ENCODE results near the gene PRODH2. TPM values are rescaled to one million over a fixed set of nuclear protein-coding genes. Genes with fewer than 3 reads are reported as not detected.

The PRODH2 gene
- total and polyA plus RNA-seq, 4 donors, result 56.4 to 156 (median 114) TPM

DNA sequence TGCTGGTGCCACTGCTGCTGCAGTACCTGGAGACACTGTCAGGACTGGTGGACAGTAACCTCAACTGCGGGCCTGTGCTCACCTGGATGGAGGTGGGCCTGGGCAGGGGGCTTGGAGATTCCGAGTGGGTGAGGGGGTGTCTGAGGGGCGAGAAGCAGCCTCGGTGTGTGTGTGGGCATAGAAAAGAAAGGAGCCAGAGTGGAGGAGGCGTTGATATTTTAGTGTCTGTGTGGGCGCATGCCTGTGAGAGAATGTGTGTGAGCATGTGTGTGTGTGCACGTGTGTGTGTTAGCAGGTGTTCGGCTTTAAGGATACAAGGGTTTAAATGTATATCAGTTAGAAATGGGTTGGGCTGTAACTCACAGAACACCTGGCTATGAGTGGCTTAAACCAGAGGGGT lies 33.6 kb downstream of the PRODH2 start:
- WGBS, result 92% methylated on average over 8 of the region's 8 CpGs

More for the DNA sequence above, 33.6 kb downstream of the PRODH2 start:
- no peaks in the 10 kb centered on the region for H3K9me3 ChIP-seq (ENCODE audit: control insufficient read depth in 4 of 4, low read length in 3 of 4)
- TF ChIP-seq, protein P1, sequence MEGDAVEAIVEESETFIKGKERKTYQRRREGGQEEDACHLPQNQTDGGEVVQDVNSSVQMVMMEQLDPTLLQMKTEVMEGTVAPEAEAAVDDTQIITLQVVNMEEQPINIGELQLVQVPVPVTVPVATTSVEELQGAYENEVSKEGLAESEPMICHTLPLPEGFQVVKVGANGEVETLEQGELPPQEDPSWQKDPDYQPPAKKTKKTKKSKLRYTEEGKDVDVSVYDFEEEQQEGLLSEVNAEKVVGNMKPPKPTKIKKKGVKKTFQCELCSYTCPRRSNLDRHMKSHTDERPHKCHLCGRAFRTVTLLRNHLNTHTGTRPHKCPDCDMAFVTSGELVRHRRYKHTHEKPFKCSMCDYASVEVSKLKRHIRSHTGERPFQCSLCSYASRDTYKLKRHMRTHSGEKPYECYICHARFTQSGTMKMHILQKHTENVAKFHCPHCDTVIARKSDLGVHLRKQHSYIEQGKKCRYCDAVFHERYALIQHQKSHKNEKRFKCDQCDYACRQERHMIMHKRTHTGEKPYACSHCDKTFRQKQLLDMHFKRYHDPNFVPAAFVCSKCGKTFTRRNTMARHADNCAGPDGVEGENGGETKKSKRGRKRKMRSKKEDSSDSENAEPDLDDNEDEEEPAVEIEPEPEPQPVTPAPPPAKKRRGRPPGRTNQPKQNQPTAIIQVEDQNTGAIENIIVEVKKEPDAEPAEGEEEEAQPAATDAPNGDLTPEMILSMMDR (IDR thresholded peaks at IDR 0.05; ENCODE audit: low read depth, low read length, missing input control), result no peak
- TF ChIP-seq HNF4A (conservative IDR thresholded peaks at IDR 0.05) (no peak), GABPA (IDR thresholded peaks at IDR 0.05 in 1 of 2, conservative IDR thresholded peaks at IDR 0.05 in 1 of 2) (no peak), FOXA1 (IDR thresholded peaks at IDR 0.05) (no peak), NR2F2 (IDR thresholded peaks at IDR 0.05) (no peak), TAF1 (conservative IDR thresholded peaks at IDR 0.05) (no peak), EGR1 (IDR thresholded peaks at IDR 0.05; ENCODE audit: low read depth in 2 of 2) (no peak), YY1 (IDR thresholded peaks at IDR 0.05) (no peak), RXRA (IDR thresholded peaks at IDR 0.05) (no peak), RAD21 (IDR thresholded peaks at IDR 0.05) (no peak), SP1 (IDR thresholded peaks at IDR 0.05) (no peak), JUND (IDR thresholded peaks at IDR 0.05) (no peak), HNF4G (IDR thresholded peaks at IDR 0.05) (no peak), FOXA2 (IDR thresholded peaks at IDR 0.05) (no peak)
- TF ChIP-seq, protein P2, sequence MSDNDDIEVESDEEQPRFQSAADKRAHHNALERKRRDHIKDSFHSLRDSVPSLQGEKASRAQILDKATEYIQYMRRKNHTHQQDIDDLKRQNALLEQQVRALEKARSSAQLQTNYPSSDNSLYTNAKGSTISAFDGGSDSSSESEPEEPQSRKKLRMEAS (IDR thresholded peaks at IDR 0.05), result no peak
- TF ChIP-seq, protein P3, sequence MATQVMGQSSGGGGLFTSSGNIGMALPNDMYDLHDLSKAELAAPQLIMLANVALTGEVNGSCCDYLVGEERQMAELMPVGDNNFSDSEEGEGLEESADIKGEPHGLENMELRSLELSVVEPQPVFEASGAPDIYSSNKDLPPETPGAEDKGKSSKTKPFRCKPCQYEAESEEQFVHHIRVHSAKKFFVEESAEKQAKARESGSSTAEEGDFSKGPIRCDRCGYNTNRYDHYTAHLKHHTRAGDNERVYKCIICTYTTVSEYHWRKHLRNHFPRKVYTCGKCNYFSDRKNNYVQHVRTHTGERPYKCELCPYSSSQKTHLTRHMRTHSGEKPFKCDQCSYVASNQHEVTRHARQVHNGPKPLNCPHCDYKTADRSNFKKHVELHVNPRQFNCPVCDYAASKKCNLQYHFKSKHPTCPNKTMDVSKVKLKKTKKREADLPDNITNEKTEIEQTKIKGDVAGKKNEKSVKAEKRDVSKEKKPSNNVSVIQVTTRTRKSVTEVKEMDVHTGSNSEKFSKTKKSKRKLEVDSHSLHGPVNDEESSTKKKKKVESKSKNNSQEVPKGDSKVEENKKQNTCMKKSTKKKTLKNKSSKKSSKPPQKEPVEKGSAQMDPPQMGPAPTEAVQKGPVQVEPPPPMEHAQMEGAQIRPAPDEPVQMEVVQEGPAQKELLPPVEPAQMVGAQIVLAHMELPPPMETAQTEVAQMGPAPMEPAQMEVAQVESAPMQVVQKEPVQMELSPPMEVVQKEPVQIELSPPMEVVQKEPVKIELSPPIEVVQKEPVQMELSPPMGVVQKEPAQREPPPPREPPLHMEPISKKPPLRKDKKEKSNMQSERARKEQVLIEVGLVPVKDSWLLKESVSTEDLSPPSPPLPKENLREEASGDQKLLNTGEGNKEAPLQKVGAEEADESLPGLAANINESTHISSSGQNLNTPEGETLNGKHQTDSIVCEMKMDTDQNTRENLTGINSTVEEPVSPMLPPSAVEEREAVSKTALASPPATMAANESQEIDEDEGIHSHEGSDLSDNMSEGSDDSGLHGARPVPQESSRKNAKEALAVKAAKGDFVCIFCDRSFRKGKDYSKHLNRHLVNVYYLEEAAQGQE (IDR thresholded peaks at IDR 0.05), result no peak
- TF ChIP-seq, protein P4, sequence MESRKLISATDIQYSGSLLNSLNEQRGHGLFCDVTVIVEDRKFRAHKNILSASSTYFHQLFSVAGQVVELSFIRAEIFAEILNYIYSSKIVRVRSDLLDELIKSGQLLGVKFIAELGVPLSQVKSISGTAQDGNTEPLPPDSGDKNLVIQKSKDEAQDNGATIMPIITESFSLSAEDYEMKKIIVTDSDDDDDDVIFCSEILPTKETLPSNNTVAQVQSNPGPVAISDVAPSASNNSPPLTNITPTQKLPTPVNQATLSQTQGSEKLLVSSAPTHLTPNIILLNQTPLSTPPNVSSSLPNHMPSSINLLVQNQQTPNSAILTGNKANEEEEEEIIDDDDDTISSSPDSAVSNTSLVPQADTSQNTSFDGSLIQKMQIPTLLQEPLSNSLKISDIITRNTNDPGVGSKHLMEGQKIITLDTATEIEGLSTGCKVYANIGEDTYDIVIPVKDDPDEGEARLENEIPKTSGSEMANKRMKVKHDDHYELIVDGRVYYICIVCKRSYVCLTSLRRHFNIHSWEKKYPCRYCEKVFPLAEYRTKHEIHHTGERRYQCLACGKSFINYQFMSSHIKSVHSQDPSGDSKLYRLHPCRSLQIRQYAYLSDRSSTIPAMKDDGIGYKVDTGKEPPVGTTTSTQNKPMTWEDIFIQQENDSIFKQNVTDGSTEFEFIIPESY (IDR thresholded peaks at IDR 0.05), result no peak
- TF ChIP-seq, protein P5, sequence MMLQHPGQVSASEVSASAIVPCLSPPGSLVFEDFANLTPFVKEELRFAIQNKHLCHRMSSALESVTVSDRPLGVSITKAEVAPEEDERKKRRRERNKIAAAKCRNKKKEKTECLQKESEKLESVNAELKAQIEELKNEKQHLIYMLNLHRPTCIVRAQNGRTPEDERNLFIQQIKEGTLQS (IDR thresholded peaks at IDR 0.05), result no peak
- H3K9ac ChIP-seq (ENCODE audit: low read depth in 1 of 2, low read length in 2 of 2), result no peak overlapping the region
- H3K4me1 ChIP-seq (ENCODE audit: control insufficient read depth in 4 of 4, insufficient read depth in 4 of 4, low read length in 3 of 4), result peaks cover 0 to 5% (median 4%) of the 10 kb centered on the region in 4 donors
- no peaks in the 10 kb centered on the region for H3K27me3 ChIP-seq (ENCODE audit: control insufficient read depth in 4 of 4, insufficient read depth in 4 of 4, low read length in 3 of 4)
- no peak overlapping the region for H3K27ac ChIP-seq (ENCODE audit: low read depth in 1 of 2, low read length in 2 of 2)
- H3K36me3 ChIP-seq (ENCODE audit: control insufficient read depth in 4 of 4, insufficient read depth in 3 of 4, low read depth in 1 of 4, low read length in 3 of 4), result peaks cover 0 to 1% (median 0%) of the 10 kb centered on the region in 4 donors
- DNase-seq (ENCODE audit: low spot score), result no peak
- no peak overlapping the region for H3K4me3 ChIP-seq (ENCODE audit: low read depth in 1 of 3, low read length in 3 of 3)
